Thyroid gland (tissue), 4 donors: Measurements from ENCODE around the gene SYNJ2. TPM values are rescaled to one million over a fixed set of nuclear protein-coding genes. Genes with fewer than 3 reads are reported as not detected.

Source experiments
- DNase-seq, 2 donors: peaks; one replicate each; pipeline ENCODE4 v3.0.0-alpha.2; 2019
- H3K27ac ChIP-seq, 3 donors: fragments of 200-600 bp; sonication (generic); 1 replicate in 2 of 3; 2 replicates in 1 of 3; pipeline ENCODE4 v1.5.1; 2016 to 2019; ENCODE audit warnings: mild to moderate bottlenecking in 1 of 3, moderate library complexity in 1 of 3
- H3K27me3 ChIP-seq: fragments of 200-600 bp; sonication (generic); one replicate; pipeline ENCODE4 v1.5.1; 2019
- H3K36me3 ChIP-seq, 2 donors: fragments of 200-600 bp; sonication (generic); one replicate each; pipeline ENCODE4 v1.5.1; 2016 to 2019
- H3K4me1 ChIP-seq, 2 donors: fragments of 200-600 bp; sonication (generic); one replicate each; pipeline ENCODE4 v1.5.1; 2017 to 2019
- H3K4me3 ChIP-seq, 3 donors: fragments of 200-600 bp; sonication (generic); replicated peaks in 1 of 3; 1 replicate in 2 of 3; 2 replicates in 1 of 3; pipeline ENCODE4 v1.5.1; 2016; ENCODE audit warnings: mild to moderate bottlenecking in 1 of 3
- H3K9me3 ChIP-seq: fragments of 200-600 bp; sonication (generic); one replicate; pipeline ENCODE4 v1.5.1; 2017
- CTCF ChIP-seq, 6 experiments: fragments of 200-600 bp in 3 of 6; fragments of 450-650 bp in 3 of 6; sonication (generic) in 3 of 6; IDR thresholded peaks; one replicate each; pipeline ENCODE4 v1.5.1; 2016 to 2019; ENCODE audit warnings: antibody characterized with exemption in 6 of 6, mild to moderate bottlenecking in 2 of 6, inconsistent platforms in 1 of 6, moderate library complexity in 1 of 6
- POLR2A ChIP-seq, 2 donors: fragments of 450-650 bp; IDR thresholded peaks; one replicate each; pipeline ENCODE4 v1.6.1; 2017; ENCODE audit warnings: antibody characterized with exemption in 2 of 2, mild to moderate bottlenecking in 2 of 2, moderate library complexity in 1 of 2
- WGBS, 2 donors: methylation state at CpG; one replicate each; pipeline ENCODE4 v1.1.5; 2017; 5-methylcytosine and 5-hydroxymethylcytosine counted together
- intact Hi-C: fragments of 100-400 bp; cut with DNase I; formaldehyde crosslinking; loops from one replicate; pipeline ENCODE4 v1.15.1; 2023
- small RNA-seq: library from RNA; depleted of rRNA; stranded (forward); fragments of <200 nt; gene quantifications from one replicate; pipeline ENCODE3, GENCODE V24; 2016
- total RNA-seq, 4 donors: library from RNA; depleted of rRNA; stranded (reverse); fragments of >200 nt; gene quantifications; one replicate each; pipeline ENCODE4 v1.2.3, GENCODE V29; 2016

The SYNJ2 gene
- total RNA-seq, 4 donors from 2014 or later = 11.3 to 22.7 (median 13.5) TPM

GRCh38 chr6:158124288-158124687, 142.6 kb downstream of the SYNJ2 start:
- Histone ChIP-seq H3K27ac (no peak overlapping the region), H3K27me3 (no peaks in the 10 kb centered on the region), H3K4me3 (no peak overlapping the region), H3K4me1 (no peaks in the 10 kb centered on the region), H3K36me3 (peaks cover 0 to 2% of the 10 kb centered on the region in 2 donors), H3K9me3 (no peaks in the 10 kb centered on the region)
- intact Hi-C loops = no loop called here
- TF ChIP-seq CTCF (IDR thresholded peaks at IDR 0.05) (no peak), POLR2A (IDR thresholded peaks at IDR 0.05) (no peak)
- DNase-seq = no peak
- WGBS, 2 donors = 96 to 100% methylated on average over 1 of the region's 1 CpG

- H3K4me3 ChIP-seq = no peak overlapping the region
- WGBS, 2 donors = 97 to 100% methylated on average over 2 of the region's 2 CpGs
- TF ChIP-seq POLR2A (IDR thresholded peaks at IDR 0.05) (no peak), CTCF (IDR thresholded peaks at IDR 0.05) (no peak)
- H3K27me3 ChIP-seq = no peaks in the 10 kb centered on the region
- H3K36me3 ChIP-seq = peaks cover 0 to 2% of the 10 kb centered on the region in 2 donors
- H3K27ac ChIP-seq = no peak overlapping the region
- no peaks in the 10 kb centered on the region for H3K4me1 ChIP-seq
- H3K9me3 ChIP-seq = no peaks in the 10 kb centered on the region
- DNase-seq = no peak
- intact Hi-C loops = no loop called here
These were observed 143.6 kb downstream of the SYNJ2 start for GRCh38 chr6:158125271-158125670.

- Histone ChIP-seq H3K36me3 (no peaks in the 10 kb centered on the region), H3K4me3 (no peak overlapping the region), H3K27ac (no peak overlapping the region), H3K9me3 (no peaks in the 10 kb centered on the region), H3K4me1 (no peaks in the 10 kb centered on the region), H3K27me3 (no peaks in the 10 kb centered on the region)
- WGBS, 2 donors = 43 to 57% methylated on average over 1 of the region's 1 CpG
- TF ChIP-seq CTCF (IDR thresholded peaks at IDR 0.05) (peak in 3 of 6 experiments; percentile 20 to 27 (median 25)), POLR2A (IDR thresholded peaks at IDR 0.05) (no peak)
- no peak for DNase-seq
- intact Hi-C loops = no loop called here
These were observed 150.3 kb downstream of the SYNJ2 start for GRCh38 chr6:158131926-158132325.

GRCh38 chr6:158142789-158143188, 161.1 kb downstream of the SYNJ2 start:
- no peaks in the 10 kb centered on the region for H3K9me3 ChIP-seq
- H3K36me3 ChIP-seq = peaks cover 3 to 21% of the 10 kb centered on the region in 2 donors
- H3K27ac ChIP-seq = no peak overlapping the region
- no peak for DNase-seq
- H3K27me3 ChIP-seq = no peaks in the 10 kb centered on the region
- TF ChIP-seq POLR2A (IDR thresholded peaks at IDR 0.05) = no peak
- TF ChIP-seq CTCF (IDR thresholded peaks at IDR 0.05) = no peak
- intact Hi-C loops = no loop called here
- H3K4me1 ChIP-seq = no peaks in the 10 kb centered on the region
- no peak overlapping the region for H3K4me3 ChIP-seq

GRCh38 chr6:158143700-158144099, 162.0 kb downstream of the SYNJ2 start:
- intact Hi-C loops = no loop called here
- TF ChIP-seq POLR2A (IDR thresholded peaks at IDR 0.05) (no peak), CTCF (IDR thresholded peaks at IDR 0.05) (no peak)
- Histone ChIP-seq H3K4me1 (no peaks in the 10 kb centered on the region), H3K36me3 (peaks cover 3 to 21% of the 10 kb centered on the region in 2 donors), H3K27me3 (no peaks in the 10 kb centered on the region), H3K4me3 (no peak overlapping the region), H3K27ac (no peak overlapping the region), H3K9me3 (no peaks in the 10 kb centered on the region)
- DNase-seq = no peak
- WGBS, 2 donors = 66 to 75% methylated on average over 1 of the region's 1 CpG

Small RNAs within 50 kb of the gene (small RNA-seq; reads per million reads assigned to genes)
- gene RNU6-786P = not detected

Other genes with a start within 250 kb of the SYNJ2 start
- gene SNX9, start 158.6 kb upstream of the SYNJ2 start, total RNA-seq = 10 to 100 TPM; 44.6 to 73.1 (median 47.2) TPM
- gene SERAC1, start 186.4 kb downstream of the SYNJ2 start, total RNA-seq = 10 to 100 TPM; 14.9 to 17.6 (median 17.0) TPM
- 1 to 10 TPM; 2.7 to 5.1 (median 4.5) TPM for gene GTF2H5, start 186.5 kb downstream of the SYNJ2 start, total RNA-seq